HG03159 (cell line): ENCODE results near the gene C4orf50.

ENCODE experiments used
- ATAC-seq: cut with Tn5 transposase; IDR thresholded peaks from one replicate; pipeline ENCODE4 v1.9.1; 2021; ENCODE audit warnings: mild to moderate bottlenecking, moderate library complexity; ENCODE audit not compliant: unreplicated experiment

Gene C4orf50

DNA sequence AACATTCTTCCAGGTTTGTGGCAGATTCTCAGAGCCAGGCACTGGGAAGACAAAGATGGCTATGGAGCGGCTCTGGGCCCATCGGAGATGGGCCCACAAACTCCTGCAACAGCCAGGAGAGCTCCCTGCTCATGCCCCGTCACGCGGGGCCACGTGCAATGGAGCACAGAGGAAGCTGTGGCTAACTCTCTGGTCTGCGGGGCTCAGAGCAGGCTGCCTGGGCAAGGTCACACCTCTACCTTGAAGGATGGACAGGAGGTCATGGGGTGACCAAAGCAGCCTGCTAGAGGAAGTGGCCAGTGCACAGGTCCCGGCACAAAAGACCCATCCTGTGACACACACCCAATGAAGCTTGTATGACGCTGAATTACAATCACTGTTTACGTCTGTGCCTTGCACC, 45.2 kb downstream of the C4orf50 start:
- no peak for ATAC-seq

DNA sequence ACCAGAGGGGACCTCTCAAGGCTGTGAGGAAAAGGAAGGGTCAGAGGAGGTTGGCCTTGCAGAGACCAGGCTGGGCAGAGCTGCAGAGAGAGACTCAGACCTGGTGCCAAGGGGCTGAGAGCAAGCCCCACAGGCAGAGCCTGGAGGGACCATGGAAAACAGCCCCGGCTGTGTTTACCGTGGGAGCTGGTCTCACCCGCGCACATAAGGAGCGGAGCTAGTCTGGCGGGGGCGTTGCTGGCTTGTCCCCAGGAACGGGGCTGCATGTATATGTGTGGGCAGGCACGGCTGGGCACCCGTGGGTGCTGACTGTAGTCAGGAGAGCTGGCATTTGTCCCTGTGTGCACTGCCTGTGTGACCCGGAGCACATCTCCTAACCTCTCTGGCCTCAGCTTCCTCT, 45.7 kb downstream of the C4orf50 start:
- no peak for ATAC-seq

DNA sequence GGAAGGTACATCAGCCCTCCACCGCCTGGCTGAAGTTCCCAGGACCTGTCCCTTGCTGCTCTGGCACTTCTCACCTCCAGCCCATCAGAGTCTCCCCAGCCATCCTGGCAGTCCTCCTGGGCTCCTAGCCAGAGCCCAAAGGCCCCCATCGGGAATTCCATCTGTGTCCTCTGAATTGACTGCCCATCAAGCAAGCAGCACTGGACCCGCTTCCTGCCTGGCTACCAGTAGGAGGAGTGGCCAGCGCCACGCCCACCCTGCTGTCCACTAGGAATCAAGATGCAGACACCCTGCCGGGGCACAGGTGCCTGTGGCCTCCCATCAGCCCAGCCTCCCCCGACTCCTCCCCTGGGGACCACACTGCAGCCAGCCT, 47.2 kb downstream of the C4orf50 start:
- no peak for ATAC-seq

DNA sequence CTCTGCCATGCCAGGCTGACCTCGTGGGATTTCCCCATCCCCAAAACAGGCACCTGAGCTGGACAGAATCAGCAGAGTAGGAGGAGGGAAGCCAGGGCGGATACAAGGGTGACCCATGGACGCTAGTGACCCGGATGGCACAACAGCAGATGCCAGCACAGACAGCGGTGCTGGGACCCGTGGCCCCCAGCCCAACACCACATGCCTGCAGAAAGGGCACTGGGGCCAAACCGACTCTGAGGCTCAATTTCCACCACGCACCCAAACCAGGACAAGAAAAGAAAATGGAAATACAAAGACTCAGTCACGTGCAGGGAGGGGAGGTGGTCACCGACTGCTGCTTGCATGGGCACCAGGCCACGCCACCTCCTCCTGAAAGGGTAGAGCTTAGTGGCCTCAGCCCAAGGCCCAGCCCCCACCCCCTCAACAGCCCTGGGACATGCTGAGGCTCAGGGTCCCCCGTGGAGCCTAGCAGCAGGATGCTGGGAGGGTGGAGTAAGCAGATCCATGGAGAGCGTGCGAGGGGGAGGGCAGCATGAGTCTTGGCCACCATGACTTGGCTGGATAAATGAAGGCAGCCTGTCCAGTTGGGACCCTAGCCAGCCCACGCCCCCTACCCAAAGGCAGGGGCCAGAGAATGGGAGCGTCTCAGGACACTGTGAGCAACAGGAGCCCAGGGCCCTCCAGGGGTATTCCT, 47.7 kb downstream of the C4orf50 start:
- ATAC-seq: no peak

DNA sequence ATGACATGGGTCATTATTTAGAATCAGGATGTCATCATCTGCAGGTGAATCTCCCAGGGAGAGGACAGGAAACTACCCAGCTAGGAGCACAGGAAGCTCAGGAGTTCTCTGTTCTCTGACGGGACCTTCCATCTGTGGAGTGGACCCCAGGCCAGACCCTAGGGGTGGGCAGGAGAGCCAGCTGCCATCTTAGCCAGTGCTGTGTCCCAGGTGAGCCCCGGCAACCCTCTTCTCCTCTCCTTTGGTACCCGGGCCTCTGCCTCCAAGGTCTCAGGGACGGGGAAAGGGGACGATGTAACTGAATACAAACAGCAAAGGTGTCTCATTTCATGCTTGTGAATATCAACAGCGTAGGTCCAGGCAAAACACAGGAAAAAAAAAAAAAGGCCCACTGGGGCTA, 48.5 kb downstream of the C4orf50 start:
- no peak for ATAC-seq

DNA sequence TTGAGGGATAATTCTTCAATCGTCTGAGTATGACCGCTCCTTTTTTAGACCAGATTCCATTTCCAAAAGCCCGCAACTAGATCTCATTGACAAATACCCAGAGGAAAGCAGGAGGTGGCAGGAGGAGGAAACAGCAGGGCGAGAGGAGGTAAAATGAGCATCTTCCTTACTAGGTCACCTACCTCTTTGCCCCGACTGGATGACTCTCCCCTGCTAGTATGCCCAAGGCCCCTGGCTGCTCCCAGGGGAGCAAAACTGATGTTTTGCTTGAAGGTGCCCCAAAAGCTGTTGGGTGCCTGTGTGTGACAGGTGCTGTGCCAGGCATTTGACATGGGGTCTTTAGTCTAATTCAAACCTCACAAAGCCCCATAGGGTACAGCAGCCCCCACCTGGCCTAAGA, 48.9 kb downstream of the C4orf50 start:
- ATAC-seq: no peak

DNA sequence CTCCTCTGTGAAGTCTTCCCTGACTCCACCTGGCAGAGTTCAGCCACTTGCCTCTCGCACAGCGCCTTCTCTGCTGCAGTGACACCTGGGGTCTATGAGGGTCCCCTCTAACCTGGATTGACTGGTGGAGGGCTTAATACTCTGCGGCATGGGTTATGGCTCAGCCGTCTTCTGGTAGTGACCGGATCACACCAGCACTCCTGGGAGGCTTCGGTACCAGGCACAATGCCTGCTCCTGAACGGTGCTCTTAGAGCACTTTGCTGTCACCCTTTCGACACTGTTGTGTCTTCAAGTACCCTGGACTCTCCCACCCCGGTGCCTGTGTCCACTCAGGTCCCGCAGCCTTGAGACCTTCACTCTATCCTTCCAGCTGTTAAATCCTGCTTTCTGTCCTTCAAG, 50.0 kb downstream of the C4orf50 start:
- ATAC-seq: no peak

DNA sequence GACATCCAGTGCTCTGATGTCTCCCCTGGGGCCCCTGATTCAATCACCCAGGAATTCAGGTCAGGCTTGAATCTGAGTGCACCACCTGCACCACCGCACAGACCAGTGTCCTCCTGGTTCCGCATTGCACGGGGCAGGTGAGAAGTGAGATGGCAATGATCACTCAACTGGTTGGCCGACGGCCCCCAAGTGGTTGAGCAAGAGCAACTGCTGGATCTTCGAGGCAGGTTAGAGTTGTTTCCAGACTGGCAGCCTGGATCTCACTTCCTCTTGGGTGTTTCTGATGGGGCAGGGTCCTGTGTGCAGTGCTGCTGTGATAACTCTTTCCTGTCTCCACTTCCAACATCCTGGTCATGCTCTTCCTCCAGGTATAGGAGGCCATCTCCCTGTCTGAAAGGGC, 50.4 kb downstream of the C4orf50 start:
- ATAC-seq: no peak

DNA sequence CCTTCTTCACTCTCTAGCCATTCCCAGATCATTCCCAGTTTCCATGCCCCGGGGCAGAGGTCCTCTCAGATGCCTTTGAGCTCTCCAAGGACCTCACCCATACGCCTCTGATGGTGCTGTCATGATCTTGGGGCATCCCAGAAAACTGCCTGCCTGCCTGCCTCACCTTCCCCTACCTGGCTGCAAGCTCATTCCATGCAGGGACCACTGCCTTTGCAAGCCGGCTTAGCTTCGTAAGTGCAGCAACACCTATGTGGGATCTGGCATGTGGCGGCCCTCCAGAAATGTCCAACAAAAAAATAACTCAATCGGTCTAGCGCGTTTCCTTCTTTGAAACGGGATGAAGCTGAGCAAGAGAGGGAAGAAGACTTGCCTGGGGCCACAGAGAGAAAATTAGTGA, 53.0 kb downstream of the C4orf50 start:
- ATAC-seq: no peak

DNA sequence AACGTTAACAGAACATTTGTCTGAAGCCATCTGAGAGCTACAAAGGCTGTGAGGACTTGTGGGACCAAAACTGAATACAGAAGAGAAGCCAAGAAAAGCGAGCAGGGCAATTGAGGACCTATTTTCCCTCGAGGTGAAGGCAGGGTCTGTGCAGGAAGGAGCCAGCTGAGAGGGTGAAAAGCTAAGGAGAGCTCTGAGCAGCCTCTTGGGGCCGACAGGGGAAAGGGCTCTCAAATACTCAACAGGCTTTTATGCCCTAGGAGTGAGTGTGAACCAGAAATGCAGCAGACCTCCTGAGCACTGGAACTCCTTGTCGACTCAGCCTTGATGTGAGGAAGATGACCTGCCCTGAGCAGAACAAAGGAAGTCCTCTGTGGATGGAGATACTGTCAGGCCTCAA, 54.2 kb downstream of the C4orf50 start:
- ATAC-seq: no peak

DNA sequence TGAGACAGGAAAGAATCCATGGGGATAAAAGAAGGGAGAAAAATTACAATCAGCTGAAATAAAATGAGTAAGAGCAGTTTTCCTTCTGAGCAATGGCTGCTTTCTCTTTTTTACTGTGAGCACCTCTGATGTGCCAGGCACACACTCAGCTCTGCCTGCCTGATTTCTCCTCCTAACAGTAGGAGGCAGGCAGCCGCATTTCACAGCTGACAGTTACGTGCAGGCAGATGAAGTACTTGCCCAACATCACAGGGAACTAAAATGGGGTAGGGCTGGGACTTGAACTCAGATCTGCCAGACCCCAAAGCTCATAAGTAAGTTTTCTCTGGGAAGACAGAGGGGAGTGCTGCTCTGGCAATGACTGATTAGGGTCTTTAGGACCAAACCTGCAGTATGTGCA, 54.6 kb downstream of the C4orf50 start:
- ATAC-seq: no peak

DNA sequence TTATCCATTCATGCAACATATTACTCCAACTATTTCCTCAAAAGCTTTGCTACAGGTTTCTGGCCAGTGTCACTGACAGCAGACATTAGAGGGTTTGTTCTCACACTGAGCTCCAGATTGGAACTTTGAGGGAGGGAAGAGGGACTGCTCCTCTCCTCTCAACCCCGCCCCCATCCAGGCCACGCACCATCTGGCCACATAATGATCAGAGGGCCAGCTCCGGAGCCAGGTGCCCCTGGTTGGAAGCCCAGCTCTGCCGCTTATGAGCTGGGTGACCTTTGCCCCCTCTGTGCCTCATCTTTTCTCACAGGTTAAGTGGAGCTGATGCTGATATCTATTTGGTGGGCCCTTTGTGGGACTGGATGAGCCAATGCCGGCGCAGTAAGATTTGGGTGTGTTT, 55.8 kb downstream of the C4orf50 start:
- no peak for ATAC-seq

DNA sequence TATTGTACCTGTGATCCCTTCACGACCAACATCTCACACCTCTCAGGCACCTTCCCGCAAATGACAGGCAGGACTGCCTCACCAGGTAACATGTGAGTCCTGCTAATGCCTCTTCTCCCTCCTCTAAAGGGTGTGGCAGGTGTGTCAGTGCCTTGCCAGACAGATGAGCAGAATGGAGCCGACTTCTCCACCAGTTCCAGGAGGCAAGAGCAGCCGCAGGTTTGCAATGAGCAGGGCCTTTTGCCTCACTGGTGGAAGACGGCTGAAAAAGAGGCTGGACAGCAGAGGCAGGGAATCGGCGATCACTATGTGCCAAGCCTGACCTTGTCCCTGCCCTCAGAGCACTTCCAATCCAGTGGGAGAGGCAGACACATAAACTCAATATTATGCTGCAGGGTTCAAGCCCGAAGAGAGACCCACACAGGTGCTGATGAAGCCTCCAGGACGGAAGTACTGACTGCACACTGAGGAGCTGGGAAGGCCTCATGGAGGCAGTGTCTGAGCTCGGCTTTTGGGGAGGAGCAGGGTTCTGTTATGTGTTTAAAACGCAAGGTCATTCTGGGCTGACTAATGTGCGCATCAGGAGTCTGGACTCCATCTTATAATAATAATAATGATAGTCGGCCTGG, 57.9 kb downstream of the C4orf50 start:
- no peak for ATAC-seq

DNA sequence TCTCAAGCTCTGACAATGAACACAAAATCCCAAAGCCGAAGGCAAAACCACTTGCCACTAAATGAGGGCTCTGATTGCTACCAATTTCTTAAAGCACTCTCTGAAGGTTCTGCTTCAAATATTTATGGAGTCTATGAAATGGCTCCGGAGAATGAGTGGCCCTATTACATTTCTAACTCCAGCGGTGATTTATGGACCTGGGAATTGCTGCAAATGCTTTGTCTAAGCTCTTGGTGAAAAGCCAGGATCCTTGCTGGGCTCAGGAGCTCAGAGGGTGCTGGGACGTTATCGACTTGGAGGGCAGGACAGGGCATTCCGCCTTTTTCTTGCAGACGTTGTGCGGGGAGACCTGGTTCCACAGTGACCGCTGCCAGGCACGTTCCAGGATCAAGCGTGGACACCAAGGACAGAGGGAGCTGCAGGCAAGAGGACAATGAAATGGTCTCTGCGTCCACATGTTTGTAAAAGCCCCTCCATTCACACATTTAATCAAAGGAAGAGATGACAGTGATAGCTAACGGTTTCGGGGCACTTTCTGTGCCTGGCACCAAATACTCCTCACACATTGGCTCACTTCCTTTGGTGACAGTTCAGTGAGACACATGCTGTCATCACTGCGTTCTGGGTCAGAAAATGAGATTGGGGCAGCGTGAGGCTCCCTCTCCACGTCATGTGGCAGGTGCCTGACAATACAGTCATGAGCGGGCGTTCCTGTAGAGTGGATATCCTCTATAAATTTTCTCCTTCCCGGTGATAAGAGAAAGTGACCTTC, 58.8 kb downstream of the C4orf50 start:
- no peak for ATAC-seq

DNA sequence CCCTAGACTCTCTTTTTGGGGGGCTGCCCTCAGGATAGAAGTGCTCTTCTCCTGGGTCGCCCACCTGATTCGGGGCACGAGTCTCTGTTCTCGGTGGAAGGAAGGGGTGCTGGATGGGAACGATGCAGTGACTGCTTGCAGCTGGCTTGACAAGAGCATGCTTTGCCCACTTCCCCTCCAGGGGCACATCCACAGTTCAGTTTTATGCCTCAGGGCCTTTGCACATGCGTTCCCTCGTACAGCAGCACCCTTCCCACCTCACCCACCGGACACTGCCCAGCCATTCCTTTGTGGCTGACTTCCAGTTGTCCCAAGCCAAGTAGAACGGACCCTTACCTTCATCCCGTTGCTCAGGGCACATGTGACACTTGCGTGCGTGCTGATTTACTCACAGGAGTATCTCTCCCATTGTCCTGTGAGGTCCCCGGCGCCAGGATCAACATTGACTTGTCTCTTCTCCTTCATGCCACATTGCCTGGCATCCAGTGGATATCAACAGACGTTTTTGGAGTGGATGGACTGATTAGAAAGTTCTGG, 60.0 kb downstream of the C4orf50 start:
- no peak for ATAC-seq

DNA sequence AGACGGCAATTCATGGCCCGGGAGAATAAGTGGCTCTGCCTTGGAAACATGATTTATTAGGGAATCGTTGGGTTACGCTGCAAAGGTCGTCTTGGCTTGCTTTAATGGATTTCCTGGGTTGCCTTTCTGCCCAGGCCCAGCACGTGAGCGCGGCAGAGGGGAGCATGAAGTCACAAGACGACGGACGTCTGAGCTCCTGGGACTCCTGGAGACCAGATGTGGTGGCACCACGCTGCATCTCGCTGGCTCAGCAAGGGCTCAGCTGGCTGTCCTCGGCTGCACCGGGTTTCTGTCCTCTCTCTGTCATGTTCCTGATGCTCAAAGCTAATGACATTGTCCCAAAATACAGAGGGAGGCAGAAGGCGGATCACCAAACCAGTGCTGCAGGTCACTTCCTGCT, 61.2 kb downstream of the C4orf50 start:
- ATAC-seq: no peak

DNA sequence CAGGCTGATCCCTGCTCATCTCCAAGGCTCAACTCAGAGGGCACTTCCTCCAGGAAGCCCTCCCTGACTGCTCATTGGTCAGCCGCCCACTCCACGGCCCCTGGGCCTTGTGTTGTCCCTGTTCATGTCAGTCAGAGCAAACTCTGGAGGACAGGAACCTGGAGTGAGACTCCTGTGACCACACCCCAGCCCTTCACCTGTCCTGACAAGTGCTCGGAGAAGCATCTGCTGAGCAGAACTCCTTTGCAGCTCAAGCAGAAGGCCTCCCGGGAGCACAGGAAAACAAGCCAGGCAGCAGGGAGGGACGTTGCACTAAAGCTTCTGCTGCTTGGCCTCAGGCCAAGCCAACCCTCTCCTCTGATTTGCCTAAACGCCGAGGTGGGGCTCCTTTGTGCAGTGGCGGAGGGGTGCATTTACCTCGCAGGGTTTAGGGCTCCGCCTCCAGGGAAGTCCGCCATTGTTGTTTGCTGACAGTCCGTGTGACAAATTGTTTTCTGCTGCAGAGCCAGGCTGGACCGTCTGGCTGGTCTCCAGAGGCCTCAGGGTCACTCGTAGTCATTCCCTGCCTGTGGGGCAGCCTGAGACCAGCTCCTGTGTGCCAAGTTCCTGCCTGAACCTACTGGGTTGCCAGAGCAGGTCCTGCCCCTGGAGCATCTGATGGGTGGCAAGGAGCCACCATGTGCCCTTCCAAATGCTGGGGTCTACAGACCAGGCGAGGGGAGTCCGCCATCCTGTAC, 61.8 kb downstream of the C4orf50 start:
- ATAC-seq: no peak

DNA sequence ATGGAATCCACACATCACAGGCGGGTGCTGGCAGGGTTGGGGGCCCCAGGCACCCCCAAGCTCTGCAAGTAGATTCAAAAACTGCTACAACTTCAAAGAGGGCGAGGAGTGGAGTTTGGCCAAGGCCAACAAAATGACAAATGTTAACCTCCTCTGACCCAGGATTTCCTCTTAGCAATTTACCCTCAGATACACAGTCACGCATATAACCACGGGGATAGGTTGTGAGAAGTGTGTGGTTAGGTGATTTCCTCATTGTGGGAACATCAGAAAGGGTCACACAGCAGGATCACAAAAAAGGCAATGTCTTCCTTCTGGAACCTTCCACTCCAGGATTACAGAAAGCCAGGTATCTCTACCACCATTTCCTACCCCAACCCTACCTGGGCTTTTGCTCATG, 62.4 kb downstream of the C4orf50 start:
- ATAC-seq: no peak

DNA sequence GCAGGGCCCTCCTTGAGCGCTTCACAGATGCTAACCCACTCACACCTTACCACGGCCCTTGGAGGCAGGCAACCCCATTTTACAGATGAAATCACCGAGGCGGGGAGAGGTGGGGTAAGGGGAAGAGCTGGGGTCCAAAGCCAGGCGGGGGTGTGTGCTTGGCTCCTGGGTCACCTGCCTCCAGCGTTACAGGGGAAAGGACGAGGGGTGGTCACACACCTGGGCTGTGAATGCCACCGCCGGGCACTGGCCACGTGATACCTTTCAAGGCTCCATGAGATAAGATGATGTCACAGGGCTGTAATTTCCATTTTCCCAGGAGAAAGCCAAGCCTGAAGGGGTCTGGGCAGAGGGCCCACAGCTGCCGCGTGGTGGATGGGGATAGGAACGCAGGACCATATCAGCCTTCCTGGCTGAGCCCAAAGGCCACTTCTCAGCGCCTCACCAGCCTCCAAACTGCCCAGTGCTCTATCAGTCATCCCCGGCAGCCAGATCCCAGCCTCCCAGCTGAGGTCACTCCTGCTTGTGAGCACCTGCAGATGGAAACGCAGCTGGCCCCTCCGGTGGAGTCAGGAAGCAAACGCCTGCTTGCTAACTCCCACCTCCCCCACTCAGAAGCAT, 62.9 kb downstream of the C4orf50 start:
- no peak for ATAC-seq

DNA sequence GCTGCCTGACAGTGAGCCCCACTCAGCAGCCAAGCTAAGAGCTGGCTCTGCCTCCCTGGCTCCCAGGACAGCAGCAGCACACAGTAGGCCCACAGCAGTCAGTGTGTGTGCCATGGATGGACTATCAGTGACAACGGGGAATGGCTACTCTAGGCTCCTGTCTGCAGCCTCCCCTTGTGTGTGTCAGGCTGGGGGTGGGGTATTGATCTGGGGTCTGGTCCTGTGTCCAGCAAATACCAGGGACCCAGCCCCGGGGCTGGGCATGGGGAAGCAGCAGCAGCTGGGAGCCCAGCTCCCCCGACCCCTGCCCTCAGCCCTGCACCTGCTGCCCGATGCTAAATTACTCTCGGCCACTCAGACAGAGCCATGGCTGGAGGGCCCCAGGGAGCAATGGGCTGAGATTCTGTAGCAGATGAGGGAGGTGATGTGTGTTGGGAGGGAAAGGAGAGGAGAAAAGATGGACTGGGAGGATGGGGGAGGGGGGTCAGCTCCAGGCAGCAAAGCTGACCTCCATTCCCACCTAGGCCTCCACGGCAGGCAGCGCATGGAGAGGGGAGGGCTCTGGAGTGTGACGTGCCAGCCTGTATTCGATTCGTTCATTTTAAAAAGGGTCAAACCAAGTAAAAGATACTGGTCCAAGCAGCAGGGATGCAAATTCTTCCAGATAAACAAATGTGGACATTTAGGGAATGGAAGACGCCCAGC, 64.0 kb downstream of the C4orf50 start:
- no peak for ATAC-seq
